ENCODE results near the gene PTPRN2.
A peak's percentile ranks its signal among the peaks of the same experiment; 100 is the strongest.

PTPRN2 gene

DNA sequence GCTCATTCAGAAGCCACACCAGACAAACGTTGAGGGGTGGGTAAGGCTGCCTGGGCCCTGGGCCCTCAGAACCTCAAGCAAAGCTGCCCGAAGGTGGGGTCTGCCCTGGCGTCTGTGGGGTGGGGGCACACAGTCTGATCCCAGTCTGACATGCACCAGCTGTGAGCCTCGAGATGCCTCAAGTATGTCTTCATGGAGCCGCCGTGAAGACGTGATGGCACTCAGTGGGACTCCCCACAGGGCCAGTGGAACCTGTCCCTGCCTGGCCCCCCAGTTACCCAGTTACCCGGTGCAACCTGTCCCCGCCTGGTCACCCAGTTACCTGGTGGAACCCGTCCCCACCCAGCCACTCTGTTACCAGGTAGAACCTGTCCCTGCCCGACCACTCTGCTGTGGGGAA lies 351.2 kb downstream of the PTPRN2 start:
- TF ChIP-seq, protein P1, sequence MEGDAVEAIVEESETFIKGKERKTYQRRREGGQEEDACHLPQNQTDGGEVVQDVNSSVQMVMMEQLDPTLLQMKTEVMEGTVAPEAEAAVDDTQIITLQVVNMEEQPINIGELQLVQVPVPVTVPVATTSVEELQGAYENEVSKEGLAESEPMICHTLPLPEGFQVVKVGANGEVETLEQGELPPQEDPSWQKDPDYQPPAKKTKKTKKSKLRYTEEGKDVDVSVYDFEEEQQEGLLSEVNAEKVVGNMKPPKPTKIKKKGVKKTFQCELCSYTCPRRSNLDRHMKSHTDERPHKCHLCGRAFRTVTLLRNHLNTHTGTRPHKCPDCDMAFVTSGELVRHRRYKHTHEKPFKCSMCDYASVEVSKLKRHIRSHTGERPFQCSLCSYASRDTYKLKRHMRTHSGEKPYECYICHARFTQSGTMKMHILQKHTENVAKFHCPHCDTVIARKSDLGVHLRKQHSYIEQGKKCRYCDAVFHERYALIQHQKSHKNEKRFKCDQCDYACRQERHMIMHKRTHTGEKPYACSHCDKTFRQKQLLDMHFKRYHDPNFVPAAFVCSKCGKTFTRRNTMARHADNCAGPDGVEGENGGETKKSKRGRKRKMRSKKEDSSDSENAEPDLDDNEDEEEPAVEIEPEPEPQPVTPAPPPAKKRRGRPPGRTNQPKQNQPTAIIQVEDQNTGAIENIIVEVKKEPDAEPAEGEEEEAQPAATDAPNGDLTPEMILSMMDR (conservative IDR thresholded peaks at IDR 0.05; ENCODE audit: low read depth, low read length): no peak
- DNase-seq (ENCODE audit: low read depth): no peak
- no peak overlapping the region for H3K4me3 ChIP-seq (ENCODE audit: low read depth, low read length)

DNA sequence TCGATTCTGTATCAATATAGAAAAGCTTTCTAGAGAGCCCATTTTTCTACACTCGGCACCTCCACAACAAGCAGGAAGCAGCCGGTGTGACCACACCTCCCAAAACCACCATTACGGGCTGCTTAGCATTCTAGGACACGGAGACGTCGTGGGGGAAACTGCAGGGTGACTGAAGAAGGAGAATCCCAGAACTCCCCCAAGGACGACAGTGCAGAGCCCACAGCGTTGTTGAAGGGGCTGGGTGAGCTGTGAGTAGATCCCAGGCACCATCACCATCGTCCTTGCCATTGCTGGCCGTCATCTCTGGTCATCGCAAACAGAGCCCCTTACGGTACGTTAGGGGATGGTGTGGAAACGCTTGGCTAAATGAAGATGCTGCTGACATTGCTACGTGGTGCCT lies 351.8 kb downstream of the PTPRN2 start:
- H3K4me3 ChIP-seq (ENCODE audit: low read depth, low read length): no peak overlapping the region
- DNase-seq (ENCODE audit: low read depth): no peak
- TF ChIP-seq, protein P1 (conservative IDR thresholded peaks at IDR 0.05; ENCODE audit: low read depth, low read length): no peak

DNA sequence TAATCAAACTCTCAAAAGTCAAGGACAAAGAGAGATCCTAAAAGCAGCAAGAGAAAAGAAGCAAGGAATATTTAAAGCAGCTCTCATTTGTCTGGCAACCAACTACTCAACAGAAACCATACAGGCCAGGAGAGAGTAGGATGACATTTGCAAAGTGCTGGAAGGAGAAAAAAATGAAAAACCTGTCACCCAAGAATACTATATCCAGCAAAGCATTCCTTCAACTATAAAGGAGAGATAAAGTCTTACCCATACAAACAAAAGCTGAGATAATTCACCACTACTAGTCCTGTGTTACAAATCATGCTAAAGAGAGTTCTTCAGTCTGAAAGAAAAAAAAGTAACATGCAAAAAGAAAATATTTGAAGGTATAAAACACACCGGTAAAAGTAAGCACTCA lies 357.7 kb downstream of the PTPRN2 start:
- H3K4me3 ChIP-seq (ENCODE audit: low read depth, low read length): no peak overlapping the region
- DNase-seq (ENCODE audit: low read depth): no peak
- TF ChIP-seq, protein P1 (conservative IDR thresholded peaks at IDR 0.05; ENCODE audit: low read depth, low read length): no peak

DNA sequence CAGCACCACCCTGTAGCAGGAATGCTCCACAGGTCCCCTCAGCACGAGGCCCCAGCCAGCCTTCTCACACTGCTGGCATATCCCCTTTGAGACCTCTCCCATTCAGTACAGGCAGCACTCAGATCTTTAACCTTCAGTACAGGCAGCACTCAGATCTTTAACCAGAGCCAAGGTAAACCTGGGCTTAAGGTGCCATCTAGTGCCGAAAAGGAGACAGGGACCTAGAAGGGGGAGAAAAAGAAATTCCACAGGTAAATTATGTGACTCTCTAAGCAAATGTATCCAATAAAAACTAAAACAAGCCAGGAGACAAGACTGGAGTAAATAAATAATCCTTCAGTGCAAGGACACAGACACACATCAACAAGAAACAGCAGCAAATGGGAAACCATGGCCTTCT lies 358.6 kb downstream of the PTPRN2 start:
- no peak overlapping the region for H3K4me3 ChIP-seq (ENCODE audit: low read depth, low read length)
- peak; percentile 5 for DNase-seq (ENCODE audit: low read depth)
- TF ChIP-seq, protein P1 (conservative IDR thresholded peaks at IDR 0.05; ENCODE audit: low read depth, low read length): no peak

DNA sequence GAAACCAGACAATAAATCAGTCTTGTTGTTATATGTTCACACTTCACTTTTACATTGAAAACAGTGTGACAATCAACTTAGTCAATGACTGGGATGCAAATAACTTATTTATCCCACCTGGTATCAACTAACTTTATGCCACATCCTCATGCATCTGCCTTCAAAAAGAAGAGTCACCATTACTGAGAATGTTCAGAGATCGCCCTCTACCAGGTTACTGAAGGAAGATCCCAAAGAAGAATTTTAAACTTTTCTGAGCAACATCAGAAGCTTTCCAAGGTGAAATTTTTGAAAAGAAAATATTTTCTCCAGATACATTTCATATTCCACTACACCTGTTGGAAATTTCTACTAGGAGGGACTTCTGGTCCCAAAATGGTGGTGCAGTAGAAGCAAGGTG lies 359.5 kb downstream of the PTPRN2 start:
- no peak for DNase-seq (ENCODE audit: low read depth)
- no peak overlapping the region for H3K4me3 ChIP-seq (ENCODE audit: low read depth, low read length)
- TF ChIP-seq, protein P1 (conservative IDR thresholded peaks at IDR 0.05; ENCODE audit: low read depth, low read length): no peak

DNA sequence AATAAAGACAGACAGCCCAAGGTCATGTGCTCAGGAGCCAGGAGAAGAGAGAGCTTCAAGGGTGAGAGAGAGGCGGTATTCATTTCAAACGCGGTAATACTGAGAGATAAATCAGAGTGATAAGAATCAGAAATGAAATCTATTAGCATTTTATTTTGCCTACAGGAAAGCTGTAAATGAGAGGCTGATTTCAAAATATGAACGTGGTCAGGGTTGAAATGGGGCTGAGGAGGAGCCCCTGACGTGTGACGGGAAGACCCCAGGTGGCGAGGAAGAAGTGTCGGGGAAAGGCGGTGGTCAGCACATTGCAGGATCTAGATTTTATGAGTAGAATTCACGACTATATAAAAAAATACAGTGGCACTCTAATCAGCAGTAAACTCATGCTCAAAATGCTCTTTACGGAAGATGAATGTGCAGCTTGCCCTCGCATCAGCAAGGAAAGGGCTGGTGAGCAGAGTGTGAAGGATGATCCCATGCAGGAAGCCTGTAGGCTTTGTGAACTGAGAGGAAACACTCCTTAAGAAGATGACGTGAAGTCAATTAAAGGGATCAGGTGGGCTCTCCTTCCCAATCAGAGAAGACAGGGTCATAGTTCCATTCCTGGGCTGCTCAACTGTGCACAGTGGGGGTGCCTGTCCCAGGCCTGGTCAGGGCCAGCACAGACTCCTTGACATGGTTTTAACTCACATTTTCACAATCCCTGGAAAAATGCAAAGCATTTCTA lies 360.2 kb downstream of the PTPRN2 start:
- no peak overlapping the region for H3K4me3 ChIP-seq (ENCODE audit: low read depth, low read length)
- no peak for DNase-seq (ENCODE audit: low read depth)
- TF ChIP-seq, protein P1 (conservative IDR thresholded peaks at IDR 0.05; ENCODE audit: low read depth, low read length): no peak

DNA sequence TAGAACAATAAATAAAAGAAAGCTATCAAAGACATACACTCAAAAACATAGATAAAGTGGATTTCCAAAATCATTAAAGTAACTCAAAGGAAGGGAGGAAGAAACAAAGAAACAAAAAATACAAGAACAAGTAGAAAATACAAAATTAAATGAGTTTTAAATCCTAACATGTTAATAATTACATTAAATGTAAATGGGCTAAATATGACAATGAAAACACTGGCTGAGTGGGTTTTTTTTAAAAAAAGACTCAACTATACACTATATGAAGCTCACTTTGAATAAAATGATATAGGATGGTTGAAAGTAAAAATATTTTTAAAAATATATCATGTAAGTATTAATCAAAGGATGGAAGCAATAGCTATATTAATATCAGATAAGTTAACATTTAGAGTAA lies 371.4 kb downstream of the PTPRN2 start:
- DNase-seq (ENCODE audit: low read depth): no peak
- TF ChIP-seq, protein P1 (conservative IDR thresholded peaks at IDR 0.05; ENCODE audit: low read depth, low read length): no peak
- H3K4me3 ChIP-seq (ENCODE audit: low read depth, low read length): no peak overlapping the region

Data from choroid plexus epithelial cell (primary cell).